ENCODE data around the gene BNC2.

DNA sequence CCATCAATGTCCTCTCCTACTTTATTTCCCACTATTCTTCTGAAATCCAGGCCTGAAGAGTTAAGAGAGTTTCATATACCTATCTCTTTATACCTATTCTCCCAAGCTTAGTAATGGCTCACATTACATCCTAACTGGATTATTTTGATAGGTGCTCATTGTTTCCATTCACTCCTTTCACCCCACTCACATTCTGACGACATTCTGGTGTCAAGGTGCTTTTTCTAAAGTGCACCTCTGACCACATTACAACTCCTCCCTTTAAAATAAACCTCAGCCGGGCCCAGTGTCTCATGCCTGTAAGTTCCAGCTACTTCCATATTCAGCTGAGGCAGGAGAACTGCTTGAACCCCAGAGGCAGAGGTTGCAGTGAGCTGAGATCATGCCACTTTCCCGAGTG, 417.1 kb downstream of the BNC2 start:
- TF ChIP-seq, protein P1, sequence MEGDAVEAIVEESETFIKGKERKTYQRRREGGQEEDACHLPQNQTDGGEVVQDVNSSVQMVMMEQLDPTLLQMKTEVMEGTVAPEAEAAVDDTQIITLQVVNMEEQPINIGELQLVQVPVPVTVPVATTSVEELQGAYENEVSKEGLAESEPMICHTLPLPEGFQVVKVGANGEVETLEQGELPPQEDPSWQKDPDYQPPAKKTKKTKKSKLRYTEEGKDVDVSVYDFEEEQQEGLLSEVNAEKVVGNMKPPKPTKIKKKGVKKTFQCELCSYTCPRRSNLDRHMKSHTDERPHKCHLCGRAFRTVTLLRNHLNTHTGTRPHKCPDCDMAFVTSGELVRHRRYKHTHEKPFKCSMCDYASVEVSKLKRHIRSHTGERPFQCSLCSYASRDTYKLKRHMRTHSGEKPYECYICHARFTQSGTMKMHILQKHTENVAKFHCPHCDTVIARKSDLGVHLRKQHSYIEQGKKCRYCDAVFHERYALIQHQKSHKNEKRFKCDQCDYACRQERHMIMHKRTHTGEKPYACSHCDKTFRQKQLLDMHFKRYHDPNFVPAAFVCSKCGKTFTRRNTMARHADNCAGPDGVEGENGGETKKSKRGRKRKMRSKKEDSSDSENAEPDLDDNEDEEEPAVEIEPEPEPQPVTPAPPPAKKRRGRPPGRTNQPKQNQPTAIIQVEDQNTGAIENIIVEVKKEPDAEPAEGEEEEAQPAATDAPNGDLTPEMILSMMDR (IDR thresholded peaks at IDR 0.05; ENCODE audit: low read length) = no peak
- TF ChIP-seq EZH2 (IDR thresholded peaks at IDR 0.05; ENCODE audit: borderline replicate concordance, low read length) = no peak
